Mesendoderm (in vitro differentiated cells): Measurements from ENCODE around the gene GJA3.
A peak's percentile ranks its signal among the peaks of the same experiment; 100 is the strongest.

Experiments used
- DNase-seq: peaks from one replicate; pipeline ENCODE4 v3.0.0; 2013
- H2AK5ac ChIP-seq: 2 replicates; pipeline ENCODE4 v1.6.1; 2013; ENCODE audit warnings: low read length, inconsistent platforms
- H2BK120ac ChIP-seq: 2 replicates; pipeline ENCODE4 v1.6.1; 2013; ENCODE audit warnings: low read depth, mild to moderate bottlenecking, low read length, moderate library complexity, mixed read lengths
- H2BK15ac ChIP-seq: replicated peaks from 2 replicates; pipeline ENCODE4 v1.6.1; 2013; ENCODE audit warnings: low read depth, mild to moderate bottlenecking, moderate library complexity
- H2BK5ac ChIP-seq: 2 replicates; pipeline ENCODE4 v1.6.1; 2013; ENCODE audit warnings: low read length, inconsistent platforms
- H3K18ac ChIP-seq: 2 replicates; pipeline ENCODE4 v1.6.1; 2013; ENCODE audit warnings: mild to moderate bottlenecking, low read length, mixed read lengths
- H3K23ac ChIP-seq: one replicate; pipeline ENCODE4 v1.6.1; 2013; ENCODE audit warnings: low read length
- H3K27ac ChIP-seq: 2 replicates; pipeline ENCODE4 v1.5.1; 2013; ENCODE audit warnings: low read depth, mild to moderate bottlenecking, inconsistent platforms, low read length, moderate library complexity
- H3K27me3 ChIP-seq: 2 replicates; pipeline ENCODE4 v1.6.1; 2013; ENCODE audit warnings: low read length, control low read depth, mild to moderate bottlenecking, inconsistent platforms; ENCODE audit not compliant: insufficient read depth, poor library complexity
- H3K36me3 ChIP-seq: 2 replicates; pipeline ENCODE4 v1.6.1; 2013; ENCODE audit warnings: low read length, inconsistent platforms; ENCODE audit not compliant: control insufficient read depth, insufficient read depth
- H3K4ac ChIP-seq: one replicate; pipeline ENCODE4 v1.6.1; 2013; ENCODE audit warnings: low read depth, mild to moderate bottlenecking, low read length, moderate library complexity
- H3K4me1 ChIP-seq: 2 replicates; pipeline ENCODE4 v1.6.1; 2013; ENCODE audit warnings: low read depth, low read length, inconsistent platforms; ENCODE audit not compliant: control insufficient read depth
- H3K4me2 ChIP-seq: 2 replicates; pipeline ENCODE4 v1.6.1; 2013; ENCODE audit warnings: low read length
- H3K4me3 ChIP-seq: 2 replicates; pipeline ENCODE4 v1.5.1; 2013; ENCODE audit warnings: mild to moderate bottlenecking, low read length
- H3K56ac ChIP-seq: one replicate; pipeline ENCODE4 v1.6.1; 2013; ENCODE audit warnings: low read length
- H3K79me1 ChIP-seq: 2 replicates; pipeline ENCODE4 v1.6.1; 2013; ENCODE audit warnings: low read length, inconsistent platforms
- H3K79me2 ChIP-seq: 2 replicates; pipeline ENCODE4 v1.6.1; 2013; ENCODE audit warnings: mild to moderate bottlenecking, low read length; ENCODE audit not compliant: control insufficient read depth, insufficient read depth
- H3K9ac ChIP-seq: 2 replicates; pipeline ENCODE4 v1.6.1; 2013; ENCODE audit warnings: low read length, inconsistent platforms
- H4K5ac ChIP-seq: one replicate; pipeline ENCODE4 v1.6.1; 2013; ENCODE audit warnings: low read length
- H4K8ac ChIP-seq: one replicate; pipeline ENCODE4 v1.6.1; 2013; ENCODE audit warnings: low read depth, mild to moderate bottlenecking, control low read depth, low read length, moderate library complexity
- WGBS: extraction: QIAGEN DNeasy Blood & Tissue Kit; methylation state at CpG from one replicate; pipeline ENCODE4 v1.1.7; 2013; ENCODE audit warnings: low lambda C conversion rate, missing lambda C conversion rate; ENCODE audit not compliant: insufficient coverage; ENCODE audit errors: extremely low coverage; 5-methylcytosine and 5-hydroxymethylcytosine counted together

Gene GJA3

GRCh38 chr13:20171364-20171763, 10.5 kb upstream of the GJA3 start:
- Histone ChIP-seq H3K23ac (no peak overlapping the region), H3K27ac (no peak overlapping the region), H4K8ac (no peak overlapping the region), H4K5ac (no peak overlapping the region), H3K4ac (no peak overlapping the region), H2AK5ac (no peak overlapping the region), H3K79me2 (no peaks in the 10 kb centered on the region), H3K36me3 (no peaks in the 10 kb centered on the region), H2BK120ac (no peak overlapping the region), H3K9ac (no peak overlapping the region), H3K27me3 (no peaks in the 10 kb centered on the region), H3K56ac (no peak overlapping the region), H3K79me1 (no peaks in the 10 kb centered on the region), H2BK15ac (no peak overlapping the region), H3K4me1 (no peaks in the 10 kb centered on the region), H3K4me2 (no peak overlapping the region), H2BK5ac (no peak overlapping the region), H3K18ac (no peak overlapping the region), H3K4me3 (no peak overlapping the region)
- WGBS, result no CpG with 5 or more reads among the region's 1 CpG
- DNase-seq, result no peak

- no peak overlapping the region for H2BK15ac ChIP-seq
- H3K27ac ChIP-seq, result no peak overlapping the region
- H3K56ac ChIP-seq, result no peak overlapping the region
- DNase-seq, result no peak
- H3K4ac ChIP-seq, result no peak overlapping the region
- no peak overlapping the region for H4K5ac ChIP-seq
- no peaks in the 10 kb centered on the region for H3K4me1 ChIP-seq
- no CpG with 5 or more reads among the region's 5 CpGs for WGBS
- H2AK5ac ChIP-seq, result no peak overlapping the region
- no peak overlapping the region for H2BK5ac ChIP-seq
- H3K9ac ChIP-seq, result no peak overlapping the region
- H3K79me1 ChIP-seq, result no peaks in the 10 kb centered on the region
- H3K27me3 ChIP-seq, result no peaks in the 10 kb centered on the region
- H3K4me2 ChIP-seq, result no peak overlapping the region
- no peak overlapping the region for H3K23ac ChIP-seq
- no peaks in the 10 kb centered on the region for H3K36me3 ChIP-seq
- H2BK120ac ChIP-seq, result no peak overlapping the region
- H3K18ac ChIP-seq, result no peak overlapping the region
- H3K79me2 ChIP-seq, result no peaks in the 10 kb centered on the region
- H3K4me3 ChIP-seq, result no peak overlapping the region
- H4K8ac ChIP-seq, result no peak overlapping the region
These were observed 10.1 kb upstream of the GJA3 start for GRCh38 chr13:20170921-20171320.

- Histone ChIP-seq H2AK5ac (no peak overlapping the region), H3K18ac (no peak overlapping the region)
- WGBS, result no CpG with 5 or more reads among the region's 7 CpGs
These were observed 7.5 kb upstream of the GJA3 start for GRCh38 chr13:20168396-20168795.

GRCh38 chr13:20165417-20166257, 4.8 kb upstream of the GJA3 start:
- no peak overlapping the region for H3K18ac ChIP-seq
- H3K4ac ChIP-seq, result no peak overlapping the region
- no peaks in the 10 kb centered on the region for H3K79me2 ChIP-seq
- H3K27me3 ChIP-seq, result peaks cover 9% of the 10 kb centered on the region
- H2BK120ac ChIP-seq, result no peak overlapping the region
- no peak overlapping the region for H3K4me2 ChIP-seq
- no peak overlapping the region for H3K56ac ChIP-seq
- DNase-seq, result no peak
- H3K23ac ChIP-seq, result no peak overlapping the region
- no peaks in the 10 kb centered on the region for H3K4me1 ChIP-seq
- H2BK5ac ChIP-seq, result no peak overlapping the region
- H3K79me1 ChIP-seq, result no peaks in the 10 kb centered on the region
- no peak overlapping the region for H2AK5ac ChIP-seq
- H4K8ac ChIP-seq, result no peak overlapping the region
- no peaks in the 10 kb centered on the region for H3K36me3 ChIP-seq
- no peak overlapping the region for H3K9ac ChIP-seq
- no peak overlapping the region for H3K27ac ChIP-seq
- no peak overlapping the region for H3K4me3 ChIP-seq
- WGBS, result no CpG with 5 or more reads among the region's 11 CpGs
- no peak overlapping the region for H2BK15ac ChIP-seq
- H4K5ac ChIP-seq, result no peak overlapping the region

More at GRCh38 chr13:20168396-20168795, 7.5 kb upstream of the GJA3 start:
- no peak overlapping the region for H4K5ac ChIP-seq
- no peak overlapping the region for H4K8ac ChIP-seq
- DNase-seq, result no peak
- no peak overlapping the region for H3K4me3 ChIP-seq
- H3K56ac ChIP-seq, result no peak overlapping the region
- H3K27me3 ChIP-seq, result no peaks in the 10 kb centered on the region
- no peak overlapping the region for H2BK5ac ChIP-seq
- no peaks in the 10 kb centered on the region for H3K4me1 ChIP-seq
- H3K79me1 ChIP-seq, result no peaks in the 10 kb centered on the region
- H3K9ac ChIP-seq, result no peak overlapping the region
- H2BK15ac ChIP-seq, result no peak overlapping the region
- no peaks in the 10 kb centered on the region for H3K36me3 ChIP-seq
- H3K27ac ChIP-seq, result no peak overlapping the region
- H3K23ac ChIP-seq, result no peak overlapping the region
- no peak overlapping the region for H3K4ac ChIP-seq
- H3K4me2 ChIP-seq, result no peak overlapping the region
- H2BK120ac ChIP-seq, result no peak overlapping the region
- H3K79me2 ChIP-seq, result no peaks in the 10 kb centered on the region

GRCh38 chr13:20161951-20162300, 1.1 kb upstream of the GJA3 start:
- Histone ChIP-seq H4K5ac (no peak overlapping the region), H3K4me1 (no peaks in the 10 kb centered on the region), H2BK5ac (no peak overlapping the region), H2AK5ac (no peak overlapping the region), H3K79me2 (no peaks in the 10 kb centered on the region), H2BK120ac (no peak overlapping the region), H3K4ac (no peak overlapping the region), H3K9ac (no peak overlapping the region), H3K27ac (no peak overlapping the region), H4K8ac (no peak overlapping the region), H3K4me2 (no peak overlapping the region), H3K27me3 (peaks cover 21% of the 10 kb centered on the region), H3K56ac (peak overlapping the region; percentile 7), H3K4me3 (no peak overlapping the region), H2BK15ac (no peak overlapping the region), H3K23ac (no peak overlapping the region), H3K18ac (no peak overlapping the region), H3K36me3 (no peaks in the 10 kb centered on the region), H3K79me1 (no peaks in the 10 kb centered on the region)
- DNase-seq, result no peak
- WGBS, result no CpG with 5 or more reads among the region's 16 CpGs
